Measurements from ENCODE around the gene TGFA. TPM values are rescaled to one million over a fixed set of nuclear protein-coding genes. Genes with fewer than 3 reads are reported as not detected.

Gene TGFA
- total RNA-seq, 1 experiment from 2014 or later = 50.1 TPM

DNA sequence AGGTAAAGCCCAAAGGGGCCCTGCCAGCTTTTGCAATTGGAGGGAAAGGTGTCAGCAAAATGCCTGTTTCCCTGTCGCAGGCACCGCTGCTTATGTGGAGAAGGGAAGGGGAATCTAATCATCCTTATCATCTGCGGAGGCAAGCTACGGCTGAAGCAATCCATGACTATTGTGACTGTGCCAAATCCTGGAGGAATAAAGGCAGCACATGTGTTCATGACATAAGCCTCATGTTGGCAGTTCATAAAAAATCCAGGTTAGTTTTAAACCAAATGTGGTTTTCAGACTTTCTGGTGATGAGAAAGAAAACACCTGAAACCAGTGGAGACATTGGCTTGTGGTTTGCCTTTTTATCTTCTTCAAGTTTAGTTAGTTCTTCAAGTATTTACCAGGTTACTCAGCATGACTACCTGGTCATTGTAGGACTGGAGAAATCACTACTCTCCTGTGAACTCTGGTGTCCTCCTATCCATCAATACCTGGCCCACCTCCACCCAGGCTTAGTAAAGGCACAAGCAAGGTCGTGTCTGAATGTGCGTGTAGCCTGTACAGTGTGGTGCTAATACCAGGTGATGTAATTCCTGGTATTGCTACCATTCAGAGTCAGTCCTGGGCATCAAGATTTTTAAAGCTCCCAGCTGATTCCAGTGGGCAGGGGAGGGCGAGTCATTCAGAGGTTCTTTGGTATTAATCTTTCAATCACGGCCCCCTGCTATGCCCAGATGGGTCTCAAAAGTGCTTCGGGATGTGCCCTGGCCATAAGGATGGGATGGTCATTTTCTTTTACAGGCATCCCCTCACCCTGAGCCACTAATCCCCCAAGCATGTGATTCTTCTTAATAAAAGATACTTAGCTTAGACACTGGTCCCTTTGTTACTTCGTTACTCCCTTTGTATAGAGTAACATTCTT, 96.8 kb downstream of the TGFA start:
- Histone ChIP-seq H3K4me1 (ENCODE audit: control insufficient read depth in 1 of 2, insufficient read depth in 2 of 2, low read length in 2 of 2) (no peaks in the 10 kb centered on the region), H2AFZ (ENCODE audit: low read depth, low read length, poor library complexity, severe bottlenecking) (no peak overlapping the region), H4K20me1 (ENCODE audit: insufficient read depth) (no peaks in the 10 kb centered on the region), H3K79me2 (ENCODE audit: insufficient read depth, low read length) (no peaks in the 10 kb centered on the region), H3K27me3 (ENCODE audit: insufficient read depth, low read length) (no peaks in the 10 kb centered on the region), H3K9me2 (ENCODE audit: insufficient read depth) (no peaks in the 10 kb centered on the region), H3K27ac (ENCODE audit: low read depth, low read length) (no peak overlapping the region), H3K9me3 (ENCODE audit: control insufficient read depth in 1 of 2, insufficient read depth in 1 of 2, low read depth in 1 of 2, low read length in 2 of 2) (no peaks in the 10 kb centered on the region), H3K4me2 (ENCODE audit: low read length) (no peak overlapping the region), H3K4me3 (replicated peaks in 1 of 2; ENCODE audit: low read depth in 1 of 2, low read length in 2 of 2) (no peak overlapping the region), H3K36me3 (ENCODE audit: control insufficient read depth in 1 of 2, insufficient read depth in 2 of 2, low read length in 2 of 2) (peaks cover 2 to 17% of the 10 kb centered on the region in 2 experiments; a peak in 2 of 4 replicates), H3K9ac (ENCODE audit: low read length) (no peak overlapping the region)
- BruUV-seq (replicated peaks) = no TSS peak
- no peak for ATAC-seq
- RAD21 ChIA-PET (ENCODE audit: low non-redundant PET in 1 of 2, low total read pairs in 2 of 2, uncharacterized antibody in 2 of 2, unreplicated experiment in 2 of 2) = no interaction called here
- TF ChIP-seq, protein P1, sequence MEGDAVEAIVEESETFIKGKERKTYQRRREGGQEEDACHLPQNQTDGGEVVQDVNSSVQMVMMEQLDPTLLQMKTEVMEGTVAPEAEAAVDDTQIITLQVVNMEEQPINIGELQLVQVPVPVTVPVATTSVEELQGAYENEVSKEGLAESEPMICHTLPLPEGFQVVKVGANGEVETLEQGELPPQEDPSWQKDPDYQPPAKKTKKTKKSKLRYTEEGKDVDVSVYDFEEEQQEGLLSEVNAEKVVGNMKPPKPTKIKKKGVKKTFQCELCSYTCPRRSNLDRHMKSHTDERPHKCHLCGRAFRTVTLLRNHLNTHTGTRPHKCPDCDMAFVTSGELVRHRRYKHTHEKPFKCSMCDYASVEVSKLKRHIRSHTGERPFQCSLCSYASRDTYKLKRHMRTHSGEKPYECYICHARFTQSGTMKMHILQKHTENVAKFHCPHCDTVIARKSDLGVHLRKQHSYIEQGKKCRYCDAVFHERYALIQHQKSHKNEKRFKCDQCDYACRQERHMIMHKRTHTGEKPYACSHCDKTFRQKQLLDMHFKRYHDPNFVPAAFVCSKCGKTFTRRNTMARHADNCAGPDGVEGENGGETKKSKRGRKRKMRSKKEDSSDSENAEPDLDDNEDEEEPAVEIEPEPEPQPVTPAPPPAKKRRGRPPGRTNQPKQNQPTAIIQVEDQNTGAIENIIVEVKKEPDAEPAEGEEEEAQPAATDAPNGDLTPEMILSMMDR (IDR thresholded peaks at IDR 0.05 in 2 of 3, conservative IDR thresholded peaks at IDR 0.05 in 1 of 3; ENCODE audit: borderline replicate concordance in 1 of 3, insufficient read depth in 1 of 3, low read depth in 2 of 3, low read length in 2 of 3) = no peak
- no peak for TF ChIP-seq RAD21 (IDR thresholded peaks at IDR 0.05; ENCODE audit: low read depth)
- TF ChIP-seq POLR2AphosphoS5 (IDR thresholded peaks at IDR 0.05; ENCODE audit: low read depth, low read length) = no peak
- TF ChIP-seq EGR1 (IDR thresholded peaks at IDR 0.05; ENCODE audit: low read depth) = no peak
- no peak for TF ChIP-seq JUND (IDR thresholded peaks at IDR 0.05)
- TF ChIP-seq ELF1 (IDR thresholded peaks at IDR 0.05; ENCODE audit: borderline replicate concordance, low read depth) = no peak
- intact Hi-C loops (cut with micrococcal nuclease) = no loop called here
- POLR2A ChIA-PET = no interaction called here
- CTCF ChIA-PET = no interaction called here
- no peak for DNase-seq (ENCODE audit: low read depth, low spot score)

All from HCT116 (cell line).